DMS 273 (cell line): ENCODE measurements around the gene GTF2I.
"Not testable (repeated sequence)": the region's sequence is repeated elsewhere in the genome, so short reads cannot be mapped to it uniquely, and the experiment has no call there.

Source experiments
- DNase-seq: peaks from one replicate; lab custom pipeline; 2025; ENCODE audit not compliant: unreplicated experiment; lab: John Stamatoyannopoulos, UW

The GTF2I gene

DNA sequence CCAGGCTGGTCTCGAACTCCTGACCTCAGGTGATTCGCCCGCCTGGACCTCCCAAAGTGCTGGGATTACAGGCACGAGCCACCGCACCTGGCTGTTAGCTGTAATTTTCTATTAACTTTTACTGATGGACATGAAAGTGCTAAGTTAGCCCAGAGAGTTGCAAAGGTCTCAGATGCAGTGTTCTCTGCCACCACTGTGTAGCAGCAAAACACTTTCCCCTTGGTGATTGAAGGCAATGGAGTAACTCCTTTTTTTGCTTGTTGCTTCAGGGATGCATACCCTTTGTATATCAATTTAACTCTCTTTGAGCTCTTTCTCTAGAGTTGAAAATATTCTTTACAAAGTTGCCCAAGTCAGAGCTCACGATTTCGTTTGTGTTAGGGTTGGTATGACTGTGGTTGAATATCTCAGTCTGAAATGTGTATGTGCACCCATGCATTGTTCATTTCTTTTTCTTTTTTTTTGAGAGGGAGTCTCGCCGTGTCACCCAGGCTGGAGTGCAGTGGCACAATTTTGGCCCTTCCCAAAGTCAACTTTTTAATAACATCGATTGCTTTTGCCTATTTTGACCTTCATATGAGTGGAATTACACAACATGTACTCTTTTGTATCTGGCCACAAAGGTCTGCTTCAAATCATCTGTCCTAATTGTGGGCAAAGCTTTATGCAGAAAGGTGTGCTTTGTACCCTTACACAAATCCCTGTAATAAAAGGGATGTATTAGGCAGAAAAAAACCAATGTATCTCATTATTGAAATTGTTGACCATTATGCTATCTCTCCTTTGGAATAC lies 52.6 kb downstream of the GTF2I start:
- no peak for DNase-seq

DNA sequence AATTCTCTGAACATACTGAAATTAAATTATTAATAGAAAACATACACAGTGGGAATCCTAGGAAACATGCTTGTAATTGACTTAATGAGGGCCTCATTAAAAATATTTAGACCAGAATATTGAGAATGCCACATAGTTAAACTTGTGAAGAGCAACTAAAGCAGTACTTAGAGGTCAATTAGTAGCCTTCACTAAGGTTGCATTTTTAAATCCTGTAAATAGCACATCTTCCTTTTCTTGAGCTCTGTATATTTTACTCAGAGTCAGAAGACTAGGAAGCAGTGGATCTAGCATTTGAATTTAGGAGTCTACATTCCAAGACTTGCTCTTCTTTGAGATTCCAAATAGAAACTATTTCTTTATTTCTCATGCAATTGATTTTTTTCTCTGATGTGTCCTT lies 56.0 kb downstream of the GTF2I start:
- DNase-seq = no peak

DNA sequence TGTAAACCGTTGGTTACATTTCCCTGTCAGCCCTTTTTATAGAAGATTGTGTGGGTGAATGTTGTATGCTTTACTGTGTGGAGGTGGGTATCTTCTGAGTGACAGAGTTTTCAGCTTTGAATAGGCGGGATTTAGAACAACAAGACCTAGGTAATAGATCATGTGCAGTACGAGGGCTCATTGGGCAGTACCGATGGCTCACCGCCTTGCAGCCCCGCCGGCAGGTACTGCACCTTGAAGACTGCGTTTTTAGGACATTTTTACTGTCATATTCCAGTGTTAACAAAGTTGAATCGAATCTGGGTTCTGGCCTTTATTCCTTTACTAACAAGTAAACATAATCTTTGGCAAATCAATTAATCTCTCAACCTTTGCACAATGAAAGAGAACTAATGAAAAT lies 60.4 kb downstream of the GTF2I start:
- DNase-seq = no peak

DNA sequence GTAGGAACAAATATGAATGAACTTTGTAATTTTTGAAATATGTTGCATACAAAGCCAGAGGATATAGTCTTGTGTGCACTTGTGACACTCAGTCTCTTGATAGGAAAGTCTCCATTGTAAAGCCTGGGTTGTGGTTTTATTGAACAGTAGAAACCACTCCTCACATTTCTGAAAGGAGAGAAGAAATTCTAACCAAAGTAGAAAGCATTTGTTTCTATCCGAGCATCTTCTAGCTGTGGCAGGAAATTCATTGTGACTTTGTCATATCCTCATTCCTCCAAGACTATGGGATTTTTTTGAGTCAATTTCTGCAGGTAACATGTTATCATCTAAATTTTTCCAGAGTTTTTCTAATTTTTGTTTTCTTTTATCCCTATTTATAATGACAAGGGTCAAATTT lies 60.8 kb downstream of the GTF2I start:
- no peak for DNase-seq

DNA sequence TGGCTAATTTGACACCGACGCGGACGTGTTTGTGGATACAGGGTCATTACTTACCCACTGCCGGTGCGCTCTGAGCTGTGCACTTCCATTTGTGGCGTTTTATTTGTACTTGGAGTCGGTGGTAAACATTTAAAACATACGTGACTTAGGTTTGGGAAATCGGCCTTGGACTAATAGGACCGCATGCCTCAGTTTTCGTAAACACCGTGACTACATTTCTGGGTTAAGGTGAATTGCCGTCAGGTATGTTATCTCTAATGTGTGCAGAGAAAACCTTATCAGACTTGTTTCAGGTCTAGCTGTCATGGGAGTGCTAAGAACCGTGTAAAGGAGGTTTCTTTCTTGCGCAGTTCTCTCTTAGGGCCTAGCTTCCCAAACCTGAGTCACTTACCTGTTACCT lies 64.6 kb downstream of the GTF2I start:
- no peak for DNase-seq

DNA sequence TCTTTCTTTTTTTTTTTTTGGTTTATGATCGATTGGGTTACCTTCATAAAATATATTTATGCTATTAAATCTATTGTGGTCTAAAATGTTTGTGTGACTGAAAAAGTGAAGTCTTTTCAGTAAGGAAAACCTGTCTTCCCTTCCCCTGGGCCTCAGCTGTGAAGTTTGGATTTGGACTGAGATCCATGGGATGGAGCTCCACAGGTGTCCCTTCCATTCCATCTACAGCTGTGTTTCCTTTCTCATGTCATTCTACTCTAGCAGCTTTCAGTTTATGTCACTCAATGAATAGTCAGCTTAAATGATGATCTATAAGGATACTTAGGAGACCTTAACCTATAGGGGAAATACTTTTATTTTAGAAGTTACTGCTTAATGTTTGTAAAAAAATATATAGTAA lies 68.3 kb downstream of the GTF2I start:
- no peak for DNase-seq

DNA sequence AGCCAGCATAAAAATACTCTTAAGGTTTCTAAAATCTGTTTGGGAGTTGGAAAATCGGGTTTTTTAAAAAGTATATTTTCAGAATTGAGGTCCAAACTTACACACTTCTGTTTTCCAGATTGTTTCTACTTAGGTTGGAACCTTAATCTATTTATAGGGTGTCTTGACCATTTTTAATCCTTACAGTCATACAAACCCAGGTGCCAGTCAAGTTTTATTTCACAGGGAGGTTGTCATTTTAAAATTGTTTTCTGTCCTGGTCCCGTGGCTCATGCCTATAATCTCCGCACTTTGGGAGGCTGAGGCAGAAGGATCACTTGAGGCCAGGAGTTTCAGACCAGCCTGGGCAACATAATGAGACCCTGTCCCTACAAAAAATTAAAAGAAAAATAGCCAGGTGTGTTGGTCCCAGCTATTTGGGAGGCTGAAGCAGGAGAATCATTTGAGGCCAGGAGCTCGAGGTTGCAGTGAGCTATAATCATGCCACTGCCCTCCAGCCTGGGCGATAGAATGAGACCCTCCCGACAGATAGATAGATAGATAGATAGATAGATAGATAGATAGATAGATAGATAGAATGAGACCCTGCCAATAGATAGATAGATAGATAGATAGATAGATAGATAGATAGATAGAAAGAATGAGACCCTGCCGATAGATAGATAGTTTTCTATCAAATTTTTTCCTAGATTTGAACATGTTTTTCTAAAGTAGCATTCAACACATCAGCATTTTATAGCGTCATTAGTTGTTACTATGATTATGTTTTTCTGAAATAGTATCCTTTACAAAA lies 69.0 kb downstream of the GTF2I start:
- no peak for DNase-seq

DNA sequence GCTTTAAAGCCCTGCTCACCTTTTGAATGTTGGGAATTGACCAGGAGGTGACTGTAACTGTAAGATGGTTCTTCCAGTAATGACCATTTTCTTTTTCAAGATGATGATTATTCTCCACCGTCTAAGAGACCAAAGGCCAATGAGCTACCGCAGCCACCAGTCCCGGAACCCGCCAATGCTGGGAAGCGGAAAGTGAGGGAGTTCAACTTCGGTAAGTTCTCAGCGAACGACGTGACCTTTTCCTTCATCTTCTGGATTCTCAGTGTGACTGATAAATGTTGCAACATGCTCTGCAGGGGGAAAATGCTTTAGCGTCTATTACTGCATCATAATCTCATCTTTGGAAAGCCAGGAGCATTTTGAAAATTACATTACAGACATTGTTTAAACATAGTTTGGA lies 71.2 kb downstream of the GTF2I start:
- not testable (repeated sequence) for DNase-seq

DNA sequence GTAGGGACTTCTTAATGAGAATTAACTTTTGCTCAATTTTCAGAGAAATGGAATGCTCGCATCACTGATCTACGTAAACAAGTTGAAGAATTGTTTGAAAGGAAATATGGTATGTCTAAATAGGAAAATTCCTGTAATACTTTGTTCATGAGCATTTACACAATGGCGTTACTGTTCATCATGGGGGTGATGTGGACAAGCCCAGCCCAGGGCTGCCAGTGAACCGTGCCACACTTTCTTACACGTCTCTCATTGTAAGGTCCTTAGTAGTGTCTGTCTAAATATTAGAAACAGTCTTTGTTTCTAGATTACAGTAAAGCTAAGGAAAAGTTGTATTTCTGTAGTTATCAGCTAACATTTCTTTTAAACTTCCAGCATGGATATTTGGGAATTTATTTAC lies 72.7 kb downstream of the GTF2I start:
- DNase-seq = not testable (repeated sequence)

DNA sequence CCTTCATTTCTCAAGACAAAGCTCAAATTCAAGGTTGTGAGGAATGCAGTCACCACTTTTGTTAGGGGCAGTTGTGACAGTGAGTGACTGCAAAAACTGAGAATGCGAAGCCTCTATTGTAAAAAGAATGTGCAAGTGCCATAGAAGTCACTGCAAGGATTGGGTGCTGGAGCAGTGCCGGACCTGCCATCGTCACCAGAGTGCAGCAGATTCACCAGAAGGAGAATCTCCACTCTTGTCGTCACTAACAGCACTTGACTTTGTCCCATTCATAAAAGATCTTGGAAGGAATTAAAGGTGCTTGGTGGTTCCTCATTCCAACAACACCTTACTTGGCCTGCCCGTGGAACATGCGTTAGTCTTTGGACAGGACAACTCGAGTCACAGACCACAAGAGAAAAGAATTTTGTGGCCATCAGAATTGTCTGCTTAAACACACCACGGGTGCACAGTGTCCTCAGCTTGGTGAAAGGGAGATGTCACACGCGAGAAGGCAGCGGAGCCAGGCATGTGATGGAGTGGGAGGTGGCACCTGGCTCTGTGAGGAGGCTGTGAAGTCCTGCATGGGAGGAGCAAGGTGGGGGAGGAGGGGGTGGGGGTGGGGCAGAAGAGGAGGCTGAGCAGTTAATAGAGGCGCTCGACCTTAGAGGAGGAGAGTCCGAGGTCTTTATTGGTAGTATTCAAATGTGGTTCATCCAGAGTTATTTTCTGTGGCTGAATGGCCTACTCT lies 82.6 kb downstream of the GTF2I start:
- not testable (repeated sequence) for DNase-seq

DNA sequence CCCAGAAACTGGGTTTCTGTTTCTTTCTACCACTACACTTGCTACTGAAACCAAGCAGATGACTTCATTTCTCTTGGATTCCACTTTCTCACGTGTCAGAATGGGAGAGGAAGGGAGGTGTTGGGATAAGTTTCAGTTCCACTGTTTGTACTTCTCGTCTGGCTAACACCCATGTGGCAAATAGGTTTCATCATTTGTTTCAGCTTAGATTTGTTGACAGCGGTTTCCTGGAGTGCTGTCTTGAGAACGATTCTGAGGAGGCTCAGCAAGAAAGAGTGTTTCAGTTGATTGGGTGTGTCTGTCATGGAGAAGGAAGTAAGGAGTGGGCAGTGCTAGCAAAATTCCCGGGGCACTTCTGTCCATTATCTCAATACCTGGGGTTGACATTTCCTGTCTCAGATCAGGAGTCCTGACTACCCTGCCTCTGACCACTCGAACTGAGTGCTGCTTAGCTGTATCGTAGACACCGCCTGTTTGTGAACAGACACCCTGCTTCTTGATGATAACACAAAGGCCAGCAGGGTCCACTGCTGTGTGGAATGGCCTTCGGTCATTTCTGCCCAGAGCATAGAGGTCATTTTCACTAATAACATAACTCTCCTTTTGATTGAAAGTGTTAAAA lies 86.5 kb downstream of the GTF2I start:
- DNase-seq = not testable (repeated sequence)

DNA sequence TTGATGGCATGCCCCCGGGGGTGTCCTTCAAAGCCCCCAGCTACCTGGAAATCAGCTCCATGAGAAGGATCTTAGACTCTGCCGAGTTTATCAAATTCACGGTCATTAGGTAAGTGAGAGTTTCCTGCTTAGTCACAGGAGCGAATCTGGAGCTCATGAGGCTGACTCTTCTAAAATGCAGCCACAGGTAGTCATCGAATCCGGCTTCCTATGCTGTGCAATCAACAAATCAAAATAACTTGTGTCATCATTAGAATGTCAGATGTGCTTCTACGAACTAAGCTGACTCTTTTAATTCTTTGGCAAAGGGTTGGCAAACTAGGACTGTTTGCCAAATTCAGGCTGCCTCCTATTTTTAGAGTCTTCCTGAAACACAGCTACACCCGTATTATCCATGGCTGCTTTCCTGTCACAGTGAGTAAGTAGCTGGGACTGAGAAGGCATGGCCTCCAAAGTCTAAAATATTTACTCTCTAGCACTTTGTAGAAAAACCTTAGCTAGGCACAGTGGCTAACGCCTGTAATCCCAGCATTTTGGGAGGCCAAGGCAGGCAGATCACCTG lies 96.5 kb downstream of the GTF2I start:
- not testable (repeated sequence) for DNase-seq

DNA sequence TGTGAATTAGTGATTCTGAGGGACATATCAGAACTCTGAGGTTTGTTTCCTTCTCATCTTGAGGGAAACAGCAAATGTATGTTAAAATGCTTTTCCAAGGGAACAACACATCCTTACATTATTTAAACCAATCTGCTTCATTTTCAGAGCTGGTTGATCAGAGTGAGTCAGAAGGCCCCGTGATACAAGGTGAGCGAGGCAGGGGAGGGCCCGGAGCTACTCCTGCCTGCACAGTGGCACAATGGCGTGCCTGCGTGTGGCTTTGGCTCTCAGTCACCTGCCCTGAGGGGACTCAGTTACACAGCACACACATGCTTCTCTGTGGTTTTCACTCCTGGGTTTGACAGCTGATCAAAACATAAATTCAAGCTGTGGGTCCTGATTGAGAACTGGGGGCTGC lies 99.2 kb downstream of the GTF2I start:
- not testable (repeated sequence) for DNase-seq

DNA sequence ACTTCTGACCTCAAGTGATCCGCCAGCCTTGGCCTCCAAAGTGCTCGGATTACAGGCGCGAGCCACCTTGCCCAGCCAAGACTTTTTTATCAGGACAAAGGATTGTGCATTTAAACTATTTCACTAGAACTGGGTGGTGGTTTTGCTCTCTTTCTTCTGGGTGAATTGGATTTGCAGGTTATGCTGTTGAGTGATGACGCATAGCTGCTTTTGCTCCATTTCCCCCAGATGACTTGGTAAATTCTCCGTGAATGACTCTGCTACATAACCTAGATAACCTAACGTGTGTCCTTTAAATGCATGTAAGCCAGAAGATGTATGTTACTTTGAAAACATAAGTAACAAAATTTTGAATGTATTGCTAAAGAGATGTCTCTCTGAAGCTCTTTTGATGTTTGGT lies 100.8 kb downstream of the GTF2I start:
- DNase-seq = not testable (repeated sequence)

DNA sequence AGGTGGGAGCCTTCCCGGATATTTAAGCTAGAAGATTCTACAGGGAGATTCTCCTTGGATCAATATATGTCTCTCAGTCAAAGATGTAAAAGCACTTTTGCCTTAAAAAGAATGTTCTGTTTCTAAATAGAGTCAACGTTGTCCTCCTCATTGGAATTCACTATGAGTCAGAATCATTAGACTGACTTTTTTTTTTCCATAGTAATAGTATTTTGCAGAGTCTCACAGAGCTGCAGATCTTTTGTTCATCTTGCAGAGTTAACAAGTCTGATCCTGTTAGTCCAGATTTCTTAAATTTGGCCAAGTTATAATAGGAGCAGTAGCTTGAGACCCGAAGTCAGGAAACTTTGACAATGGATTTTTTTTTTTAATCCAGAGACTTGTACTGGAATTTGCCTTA lies 101.5 kb downstream of the GTF2I start:
- not testable (repeated sequence) for DNase-seq

DNA sequence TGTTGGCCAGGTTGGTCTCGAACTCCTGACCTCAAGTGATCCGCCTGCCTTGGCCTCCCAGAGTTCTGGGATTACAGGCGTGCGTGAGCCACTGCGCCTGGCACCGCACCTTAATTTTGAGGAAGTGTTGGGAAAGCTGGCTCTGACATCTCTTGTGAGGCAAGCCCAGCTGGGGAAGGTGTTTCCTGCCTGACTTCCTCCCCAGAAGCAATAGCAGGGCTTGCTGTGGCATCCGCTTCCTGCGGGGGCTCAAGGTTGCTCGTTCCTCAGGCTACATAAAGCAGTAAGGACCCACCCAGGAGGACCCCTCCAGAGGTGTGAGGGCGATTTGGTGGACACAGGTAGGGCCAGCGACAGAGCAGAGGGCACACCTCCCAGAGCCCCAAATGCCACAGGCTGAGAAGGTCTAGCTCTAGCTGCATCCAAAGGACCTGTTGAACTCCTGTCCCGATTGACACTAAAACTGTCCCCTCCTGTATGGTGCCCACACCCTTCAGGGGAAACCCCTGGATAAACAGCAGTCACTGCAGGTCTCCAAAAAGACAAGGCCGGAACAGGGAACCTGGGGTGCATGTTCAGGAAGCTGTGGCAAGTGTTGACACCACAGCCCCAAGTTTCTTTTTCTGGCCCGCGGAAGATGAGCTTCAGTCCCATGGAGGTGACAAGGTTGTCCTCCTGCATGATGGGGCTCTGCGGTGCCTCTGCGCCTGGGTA lies 107.8 kb downstream of the GTF2I start:
- DNase-seq = not testable (repeated sequence)

DNA sequence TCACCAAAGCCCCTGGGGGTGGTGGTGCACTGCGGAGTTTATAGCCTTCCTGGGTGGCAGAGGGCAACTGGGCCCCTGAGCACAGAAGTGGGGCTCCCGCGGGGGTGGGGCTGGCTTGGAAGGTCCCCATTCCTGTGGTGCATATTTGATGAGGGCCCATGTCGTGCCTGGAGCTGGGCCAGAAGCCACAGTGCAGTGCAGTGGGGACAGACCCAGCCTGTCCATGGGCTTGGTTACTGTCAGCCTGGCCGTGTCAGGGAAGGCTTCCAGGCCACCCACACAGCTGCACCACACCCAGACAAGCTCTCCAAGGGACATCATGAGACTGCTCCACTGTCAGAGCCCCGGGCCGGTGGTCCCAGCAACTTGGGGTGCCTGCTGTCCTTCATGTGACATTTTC lies 109.0 kb downstream of the GTF2I start:
- not testable (repeated sequence) for DNase-seq

DNA sequence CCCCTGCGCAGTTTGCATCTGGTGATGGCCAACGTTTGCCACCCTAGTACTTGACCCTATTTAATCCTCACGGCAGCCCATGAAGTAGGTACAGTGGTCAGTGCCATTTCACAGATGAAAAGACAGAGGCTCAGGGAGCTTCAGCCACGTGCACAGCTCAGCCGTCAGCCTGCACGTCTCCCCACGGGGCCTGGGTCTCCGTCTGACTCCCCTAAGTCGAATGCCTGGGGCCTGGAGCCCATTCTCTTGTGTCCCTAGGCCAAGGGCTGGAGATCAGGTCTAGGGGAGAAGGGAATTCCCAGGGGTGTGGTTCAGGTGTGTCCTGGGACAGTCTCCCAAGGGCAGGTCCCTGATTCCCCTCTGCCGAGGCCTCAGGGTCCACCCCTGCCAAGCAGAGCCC lies 109.5 kb downstream of the GTF2I start:
- not testable (repeated sequence) for DNase-seq

DNA sequence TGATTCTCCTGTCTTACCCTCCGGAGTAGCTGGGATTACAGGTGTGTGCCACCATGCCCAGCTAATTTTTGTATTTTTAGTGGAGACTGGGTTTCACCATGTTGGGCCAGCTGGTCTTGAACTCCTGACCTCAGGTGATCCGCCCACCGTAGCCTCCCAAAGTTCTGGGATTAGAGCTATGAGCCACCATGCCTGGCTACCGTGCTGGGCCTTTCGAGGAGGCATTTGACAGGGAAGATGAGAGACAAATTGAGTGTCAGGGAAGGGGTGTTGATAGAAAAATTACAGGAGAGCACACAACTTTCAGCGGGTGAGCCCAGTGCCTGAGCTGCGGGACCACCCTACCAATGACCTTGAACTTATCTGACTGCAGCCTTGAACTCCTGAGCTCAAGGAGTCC lies 112.5 kb downstream of the GTF2I start:
- not testable (repeated sequence) for DNase-seq

DNA sequence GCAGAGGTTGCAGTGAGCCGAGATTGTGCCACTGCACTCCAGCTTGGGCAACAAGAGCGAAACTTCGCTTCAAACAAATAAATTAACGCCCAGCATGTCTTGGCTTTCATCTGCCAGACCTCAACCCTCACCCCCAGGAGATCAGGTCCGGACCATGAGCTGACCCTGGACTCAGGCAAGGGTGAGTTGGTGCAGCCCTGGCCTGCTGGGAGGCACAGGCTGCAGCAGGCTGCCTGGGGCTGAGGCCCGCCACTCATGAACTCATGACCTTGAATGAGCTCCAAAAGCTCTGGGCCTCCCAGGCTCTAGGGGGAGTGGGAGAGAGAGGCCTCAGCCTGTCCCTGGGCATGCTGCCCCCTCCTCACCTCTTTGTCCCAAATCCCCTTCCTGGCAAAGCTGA lies 114.6 kb downstream of the GTF2I start:
- DNase-seq = not testable (repeated sequence)
